ENCODE results near the gene CLSTN2.

GRCh38 chr3:140576449-140576848 is 641.5 kb downstream of the CLSTN2 start:
- TF ChIP-seq RNF2 (IDR thresholded peaks at IDR 0.05; ENCODE audit: borderline replicate concordance, low read depth, low read length, missing control alignments, poor library complexity, severe bottlenecking) (no peak), POLR2A (IDR thresholded peaks at IDR 0.05; ENCODE audit: control extremely low read depth in 1 of 2, low read depth in 2 of 2, low read length in 2 of 2) (no peak), POLR2AphosphoS5 (IDR thresholded peaks at IDR 0.05; ENCODE audit: low read depth, low read length) (no peak), CTCF (IDR thresholded peaks at IDR 0.05; ENCODE audit: control extremely low read depth in 1 of 3, insufficient read depth in 1 of 3, low read depth in 1 of 3, low read length in 3 of 3) (no peak), EZH2 (IDR thresholded peaks at IDR 0.05; ENCODE audit: low read depth, low read length, severe bottlenecking) (no peak), CBX8 (IDR thresholded peaks at IDR 0.05; ENCODE audit: borderline replicate concordance, low read depth, low read length) (no peak), GABPA (IDR thresholded peaks at IDR 0.05; ENCODE audit: borderline replicate concordance, insufficient read depth, low read length) (no peak)
- TF ChIP-seq, protein P1, sequence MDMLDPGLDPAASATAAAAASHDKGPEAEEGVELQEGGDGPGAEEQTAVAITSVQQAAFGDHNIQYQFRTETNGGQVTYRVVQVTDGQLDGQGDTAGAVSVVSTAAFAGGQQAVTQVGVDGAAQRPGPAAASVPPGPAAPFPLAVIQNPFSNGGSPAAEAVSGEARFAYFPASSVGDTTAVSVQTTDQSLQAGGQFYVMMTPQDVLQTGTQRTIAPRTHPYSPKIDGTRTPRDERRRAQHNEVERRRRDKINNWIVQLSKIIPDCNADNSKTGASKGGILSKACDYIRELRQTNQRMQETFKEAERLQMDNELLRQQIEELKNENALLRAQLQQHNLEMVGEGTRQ (IDR thresholded peaks at IDR 0.05; ENCODE audit: low read length) = no peak

All from H1 (cell line).